Stomach (tissue), 9 donors: ENCODE data around the gene MTHFSD. TPM values are rescaled to one million over a fixed set of nuclear protein-coding genes. Genes with fewer than 3 reads are reported as not detected.

Experiments used
- DNase-seq, 2 donors: peaks; one replicate each; pipeline versions ENCODE4 v3.0.0 to v3.0.0-alpha.2; 2013 to 2019
- H3K27ac ChIP-seq, 5 donors: fragments of 200-600 bp in 4 of 5; sonication (generic) in 4 of 5; one replicate each; pipeline ENCODE4 v1.5.1; 2013 to 2019; ENCODE audit warnings: mild to moderate bottlenecking in 1 of 5, moderate library complexity in 1 of 5
- H3K27me3 ChIP-seq, 3 donors: fragments of 200-600 bp; sonication (generic); one replicate each; pipeline ENCODE4 v1.5.1; 2017 to 2019; ENCODE audit warnings: mixed run types in 1 of 3
- H3K36me3 ChIP-seq, 4 donors: fragments of 200-600 bp; sonication (generic); 1 replicate in 3 of 4; 2 replicates in 1 of 4; pipeline ENCODE4 v1.5.1; 2016 to 2019
- H3K4me1 ChIP-seq, 4 donors: fragments of 200-600 bp; sonication (generic); one replicate each; pipeline ENCODE4 v1.5.1; 2016 to 2019
- H3K4me3 ChIP-seq, 4 donors: fragments of 200-600 bp; sonication (generic) in 3 of 4; one replicate each; pipeline ENCODE4 v1.5.1; 2016 to 2019; ENCODE audit warnings: mild to moderate bottlenecking in 1 of 4
- H3K9me3 ChIP-seq, 4 donors: fragments of 200-600 bp; sonication (generic); one replicate each; pipeline ENCODE4 v1.5.1; 2016 to 2019
- CTCF ChIP-seq, 7 experiments: fragments of 450-650 bp in 4 of 7; fragments of 200-600 bp in 3 of 7; sonication (generic) in 3 of 7; IDR thresholded peaks; one replicate each; pipeline ENCODE4 v1.5.1; 2016 to 2019; ENCODE audit warnings: antibody characterized with exemption in 7 of 7, control low read depth in 2 of 7, mild to moderate bottlenecking in 1 of 7
- EP300 ChIP-seq: sonication (generic); formaldehyde crosslinking; IDR thresholded peaks from one replicate; pipeline ENCODE4 v1.6.1; 2017; ENCODE audit warnings: antibody characterized with exemption
- POLR2A ChIP-seq, 4 donors: fragments of 450-650 bp; IDR thresholded peaks; one replicate each; pipeline ENCODE4 v1.6.1; 2016; ENCODE audit warnings: antibody characterized with exemption in 4 of 4, control low read depth in 2 of 4, mild to moderate bottlenecking in 1 of 4, moderate library complexity in 1 of 4
- POLR2AphosphoS5 ChIP-seq, 3 donors: sonication (generic); formaldehyde crosslinking; IDR thresholded peaks; one replicate each; pipeline ENCODE4 v1.6.1; 2016; ENCODE audit warnings: antibody characterized with exemption in 3 of 3
- WGBS, 5 donors: extraction: QIAGEN DNeasy Blood & Tissue Kit in 3 of 5; methylation state at CpG; one replicate each; pipeline versions ENCODE4 v1.1.5 to v1.1.7; 2013 to 2018; 5-methylcytosine and 5-hydroxymethylcytosine counted together
- intact Hi-C: fragments of 100-400 bp; cut with DNase I; formaldehyde crosslinking; loops from one replicate; pipeline ENCODE4 v1.15.1; 2023; ENCODE audit warnings: low total_unique reads
- polyA plus RNA-seq, 3 donors: library from polyadenylated mRNA; stranded (reverse); fragments of 200-250 nt; gene quantifications; one replicate each; pipeline ENCODE4 v1.2.3, GENCODE V29; 2013
- total RNA-seq, 5 donors: library from RNA; depleted of rRNA; stranded (reverse); fragments of >200 nt; gene quantifications; one replicate each; pipeline versions ENCODE4 v1.1.0 to v1.2.3, GENCODE V29; 2014 to 2016
- donor health status: healthy with polysubstance abuse.
- donor health status: Bipolar disorder and iron deficiency.
- donor health status: healthy.

The MTHFSD gene
- total and polyA plus RNA-seq, 8 donors: 3.5 to 23.1 (median 7.7) TPM

GRCh38 chr16:86584726-86585721 lies 30.0 kb upstream of the MTHFSD start:
- Histone ChIP-seq H3K27me3 (peaks cover 0 to 43% (median 8%) of the 10 kb centered on the region in 3 donors), H3K27ac (peak overlapping the region in 4 of 5 donors; percentile 53 to 65 (median 56)), H3K36me3 (no peaks in the 10 kb centered on the region), H3K4me1 (peaks cover 0 to 13% (median 1%) of the 10 kb centered on the region in 4 donors), H3K9me3 (no peaks in the 10 kb centered on the region), H3K4me3 (no peak overlapping the region)
- intact Hi-C loops: no loop called here
- DNase-seq: no peak
- TF ChIP-seq POLR2AphosphoS5 (IDR thresholded peaks at IDR 0.05) (no peak), CTCF (IDR thresholded peaks at IDR 0.05) (no peak), EP300 (no peak), POLR2A (IDR thresholded peaks at IDR 0.05) (no peak)
- 66 to 76% (median 71%) methylated on average over 12 of the region's 12 CpGs for WGBS, 5 donors

DNA sequence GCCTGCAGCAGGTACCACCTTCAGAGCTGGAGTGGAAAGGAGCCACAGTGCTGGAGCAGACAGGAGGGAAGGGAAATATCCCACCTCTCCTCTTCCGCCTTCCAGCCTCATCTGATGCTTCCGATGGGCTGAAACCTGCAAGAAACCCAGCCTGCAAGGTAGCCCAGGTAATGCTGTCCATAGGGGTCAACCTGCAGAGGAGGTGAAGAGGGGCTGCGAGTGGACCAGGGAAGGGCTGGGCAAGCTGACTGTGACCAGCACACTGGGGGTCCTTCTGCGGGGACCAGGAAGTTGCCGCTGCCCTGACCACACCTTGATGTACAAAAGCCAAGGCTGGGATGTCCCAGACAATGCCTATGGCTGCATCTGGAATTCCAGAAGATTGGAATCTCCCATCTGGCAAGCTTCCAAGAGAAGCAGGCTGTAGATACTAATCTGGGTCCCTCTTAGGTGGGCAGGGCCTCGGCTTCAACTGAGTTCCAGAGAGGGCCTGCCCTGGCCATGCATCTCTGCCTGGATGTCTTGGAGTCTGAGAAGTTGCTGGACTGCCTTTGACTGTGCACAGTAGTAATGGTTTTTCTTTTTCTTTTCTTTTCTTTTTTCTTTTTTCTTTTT lies 29.1 kb upstream of the MTHFSD start:
- no peak overlapping the region for H3K4me3 ChIP-seq
- WGBS, 5 donors: 69 to 89% (median 86%) methylated on average over 5 to 6 of the region's 6 CpGs

GRCh38 chr16:86581458-86581857 lies 26.4 kb upstream of the MTHFSD start:
- WGBS, 5 donors: 35 to 60% (median 43%) methylated on average over 4 of the region's 4 CpGs
- no peak for DNase-seq
- Histone ChIP-seq H3K27ac (no peak overlapping the region), H3K36me3 (no peaks in the 10 kb centered on the region), H3K4me3 (no peak overlapping the region), H3K27me3 (peaks cover 19 to 76% (median 43%) of the 10 kb centered on the region in 3 donors), H3K9me3 (no peaks in the 10 kb centered on the region), H3K4me1 (peaks cover 9 to 33% (median 18%) of the 10 kb centered on the region in 4 donors)
- TF ChIP-seq POLR2AphosphoS5 (IDR thresholded peaks at IDR 0.05) (no peak), CTCF (IDR thresholded peaks at IDR 0.05) (no peak), POLR2A (IDR thresholded peaks at IDR 0.05) (no peak), EP300 (no peak)
- intact Hi-C loops: no loop called here

More for the DNA sequence above, 29.1 kb upstream of the MTHFSD start:
- H3K27ac ChIP-seq: no peak overlapping the region
- intact Hi-C loops: no loop called here
- no peaks in the 10 kb centered on the region for H3K36me3 ChIP-seq
- peaks cover 3 to 49% (median 17%) of the 10 kb centered on the region in 3 donors for H3K27me3 ChIP-seq
- peaks cover under 1 to 16% (median 5%) of the 10 kb centered on the region in 4 donors for H3K4me1 ChIP-seq
- TF ChIP-seq CTCF (IDR thresholded peaks at IDR 0.05): no peak
- TF ChIP-seq POLR2AphosphoS5 (IDR thresholded peaks at IDR 0.05): no peak
- no peak for TF ChIP-seq POLR2A (IDR thresholded peaks at IDR 0.05)
- TF ChIP-seq EP300: no peak
- no peak for DNase-seq
- no peaks in the 10 kb centered on the region for H3K9me3 ChIP-seq

DNA sequence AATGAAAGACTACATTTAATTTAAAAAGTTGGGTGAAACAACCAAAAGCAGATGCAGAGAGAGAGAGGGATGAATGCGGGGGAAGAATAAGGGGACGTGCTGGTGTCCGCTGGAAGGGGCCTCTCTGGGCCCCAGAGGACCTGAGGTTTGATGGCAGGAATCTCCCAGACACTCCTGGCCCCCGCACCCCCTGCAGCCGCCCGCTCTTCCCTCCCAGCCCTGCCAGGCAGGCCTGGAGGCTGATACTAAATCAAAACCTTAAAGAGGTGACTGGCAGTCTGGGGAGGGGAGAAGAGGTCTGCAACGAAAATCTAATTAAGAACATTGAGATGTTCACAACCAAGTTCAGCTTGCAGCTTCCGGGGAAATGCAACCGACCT lies 25.7 kb upstream of the MTHFSD start:
- Histone ChIP-seq H3K4me3 (no peak overlapping the region), H3K9me3 (no peaks in the 10 kb centered on the region), H3K4me1 (peaks cover 9 to 36% (median 24%) of the 10 kb centered on the region in 4 donors), H3K27ac (peak overlapping the region in 2 of 5 donors; percentile 12 to 31), H3K36me3 (no peaks in the 10 kb centered on the region), H3K27me3 (peaks cover 20 to 83% (median 50%) of the 10 kb centered on the region in 3 donors)
- WGBS, 5 donors: 34 to 64% (median 48%) methylated on average over 9 of the region's 9 CpGs
- DNase-seq: no peak
- no peak for TF ChIP-seq CTCF (IDR thresholded peaks at IDR 0.05)
- intact Hi-C loops: no loop called here
